Measurements from ENCODE around the gene GJB6.

DNA sequence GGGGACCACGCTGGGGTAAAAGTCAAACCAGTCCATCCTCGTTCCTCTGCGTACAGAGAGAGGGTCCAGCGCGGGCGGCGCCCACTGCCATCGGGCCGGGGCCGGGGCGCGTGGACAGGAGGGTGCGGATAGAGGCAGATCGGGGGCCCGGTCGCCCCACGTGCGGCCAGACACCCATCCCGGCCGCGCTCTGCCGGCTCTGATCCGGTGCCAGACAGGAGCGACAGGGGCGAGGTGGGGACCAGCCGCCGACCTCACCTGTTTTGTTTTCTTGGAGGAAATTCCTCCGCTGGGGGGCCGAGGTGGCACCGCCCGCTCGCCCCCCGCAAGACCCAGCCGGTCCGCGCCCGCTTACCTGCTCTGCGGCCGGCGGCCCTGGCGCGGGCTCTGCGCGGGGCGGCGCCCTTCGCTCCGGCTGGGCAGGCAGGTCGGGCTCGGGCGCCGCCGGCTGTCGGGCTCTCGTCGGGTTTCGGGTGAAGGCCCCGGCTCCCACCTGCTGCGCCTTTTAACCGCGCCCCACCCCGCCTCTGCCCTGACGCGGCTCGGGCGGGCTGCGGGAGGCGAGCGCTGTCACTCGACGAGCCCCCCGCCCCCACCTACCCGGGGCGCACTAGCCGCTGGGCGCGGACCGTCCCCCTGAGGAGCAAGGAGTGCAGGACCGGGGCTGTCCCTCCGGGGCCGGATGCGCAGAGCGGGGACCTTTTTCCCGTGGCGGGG is at the start of gene GJB6:
- TF ChIP-seq CTCF (IDR thresholded peaks at IDR 0.05): no peak
- no peak for TF ChIP-seq POLR2A (IDR thresholded peaks at IDR 0.05)
- TF ChIP-seq POLR2AphosphoS5 (IDR thresholded peaks at IDR 0.05): no peak
- TF ChIP-seq EP300 (IDR thresholded peaks at IDR 0.05): no peak

All from gastroesophageal sphincter (tissue), 3 donors.